Measurements from ENCODE around the gene CLMN.

CLMN gene, protein sequence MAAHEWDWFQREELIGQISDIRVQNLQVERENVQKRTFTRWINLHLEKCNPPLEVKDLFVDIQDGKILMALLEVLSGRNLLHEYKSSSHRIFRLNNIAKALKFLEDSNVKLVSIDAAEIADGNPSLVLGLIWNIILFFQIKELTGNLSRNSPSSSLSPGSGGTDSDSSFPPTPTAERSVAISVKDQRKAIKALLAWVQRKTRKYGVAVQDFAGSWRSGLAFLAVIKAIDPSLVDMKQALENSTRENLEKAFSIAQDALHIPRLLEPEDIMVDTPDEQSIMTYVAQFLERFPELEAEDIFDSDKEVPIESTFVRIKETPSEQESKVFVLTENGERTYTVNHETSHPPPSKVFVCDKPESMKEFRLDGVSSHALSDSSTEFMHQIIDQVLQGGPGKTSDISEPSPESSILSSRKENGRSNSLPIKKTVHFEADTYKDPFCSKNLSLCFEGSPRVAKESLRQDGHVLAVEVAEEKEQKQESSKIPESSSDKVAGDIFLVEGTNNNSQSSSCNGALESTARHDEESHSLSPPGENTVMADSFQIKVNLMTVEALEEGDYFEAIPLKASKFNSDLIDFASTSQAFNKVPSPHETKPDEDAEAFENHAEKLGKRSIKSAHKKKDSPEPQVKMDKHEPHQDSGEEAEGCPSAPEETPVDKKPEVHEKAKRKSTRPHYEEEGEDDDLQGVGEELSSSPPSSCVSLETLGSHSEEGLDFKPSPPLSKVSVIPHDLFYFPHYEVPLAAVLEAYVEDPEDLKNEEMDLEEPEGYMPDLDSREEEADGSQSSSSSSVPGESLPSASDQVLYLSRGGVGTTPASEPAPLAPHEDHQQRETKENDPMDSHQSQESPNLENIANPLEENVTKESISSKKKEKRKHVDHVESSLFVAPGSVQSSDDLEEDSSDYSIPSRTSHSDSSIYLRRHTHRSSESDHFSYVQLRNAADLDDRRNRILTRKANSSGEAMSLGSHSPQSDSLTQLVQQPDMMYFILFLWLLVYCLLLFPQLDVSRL

DNA sequence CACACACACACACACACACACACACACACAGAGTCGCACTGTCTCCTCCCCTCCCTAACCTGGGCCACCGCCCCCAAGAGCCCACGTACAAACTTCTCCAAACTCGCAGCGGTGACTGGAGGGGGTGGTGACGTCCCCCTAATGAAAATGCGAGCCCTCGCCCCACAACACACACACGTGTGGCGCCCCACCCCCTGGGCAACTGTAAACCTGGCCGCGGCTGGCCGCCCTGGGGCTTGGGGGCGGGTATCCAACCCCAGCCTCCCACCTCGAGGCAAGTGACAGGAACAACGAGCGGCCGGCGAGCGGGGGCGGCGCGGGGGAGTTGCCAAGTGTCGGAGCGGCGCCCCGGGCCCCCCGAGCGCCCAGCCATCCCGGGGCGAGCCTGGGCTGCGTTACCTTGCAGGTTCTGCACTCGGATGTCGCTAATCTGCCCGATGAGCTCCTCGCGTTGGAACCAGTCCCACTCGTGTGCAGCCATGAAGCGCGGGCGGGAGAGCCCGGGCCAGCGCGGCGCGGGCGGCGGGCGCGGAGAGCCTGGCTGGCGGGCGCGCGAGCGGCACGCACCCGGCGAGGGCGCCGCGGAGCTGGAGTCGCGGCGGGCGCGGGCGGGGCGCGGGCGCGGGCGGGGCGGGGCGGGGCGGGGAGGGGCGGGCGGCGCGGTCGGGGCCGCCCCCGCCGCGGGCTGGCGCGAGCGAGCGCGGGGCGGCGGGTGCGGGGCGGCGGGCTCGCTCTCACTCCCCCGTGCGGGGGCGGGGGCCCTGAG lies at the start of gene CLMN:
Gene CLMN, minus strand, starts transcription at position 597 of the 766 bp plus-strand sequence. Its CDS starts 116 bp downstream, at position 481.
- H3K36me3 ChIP-seq = no peaks in the 10 kb centered on the region
- intact Hi-C loops (cut with DNase I; ENCODE audit: low total_unique reads) = loop anchor here (10.0 kb wide), 2 partner anchors 165 to 195 kb away; partner anchors contain the start of genes DICER1 and SYNE3
- H3K4me1 ChIP-seq = peaks cover 0 to 42% (median 27%) of the 10 kb centered on the region in 4 donors
- H3K4me3 ChIP-seq = peak within 1 kb of the TSS; percentile 83 to 94
- peak within 1 kb of the TSS; percentile 74 to 81 for H3K27ac ChIP-seq
- no peaks in the 10 kb centered on the region for H3K9me3 ChIP-seq
- TF ChIP-seq, protein P1, sequence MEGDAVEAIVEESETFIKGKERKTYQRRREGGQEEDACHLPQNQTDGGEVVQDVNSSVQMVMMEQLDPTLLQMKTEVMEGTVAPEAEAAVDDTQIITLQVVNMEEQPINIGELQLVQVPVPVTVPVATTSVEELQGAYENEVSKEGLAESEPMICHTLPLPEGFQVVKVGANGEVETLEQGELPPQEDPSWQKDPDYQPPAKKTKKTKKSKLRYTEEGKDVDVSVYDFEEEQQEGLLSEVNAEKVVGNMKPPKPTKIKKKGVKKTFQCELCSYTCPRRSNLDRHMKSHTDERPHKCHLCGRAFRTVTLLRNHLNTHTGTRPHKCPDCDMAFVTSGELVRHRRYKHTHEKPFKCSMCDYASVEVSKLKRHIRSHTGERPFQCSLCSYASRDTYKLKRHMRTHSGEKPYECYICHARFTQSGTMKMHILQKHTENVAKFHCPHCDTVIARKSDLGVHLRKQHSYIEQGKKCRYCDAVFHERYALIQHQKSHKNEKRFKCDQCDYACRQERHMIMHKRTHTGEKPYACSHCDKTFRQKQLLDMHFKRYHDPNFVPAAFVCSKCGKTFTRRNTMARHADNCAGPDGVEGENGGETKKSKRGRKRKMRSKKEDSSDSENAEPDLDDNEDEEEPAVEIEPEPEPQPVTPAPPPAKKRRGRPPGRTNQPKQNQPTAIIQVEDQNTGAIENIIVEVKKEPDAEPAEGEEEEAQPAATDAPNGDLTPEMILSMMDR (IDR thresholded peaks at IDR 0.05) = no peak
- no peaks in the 10 kb centered on the region for H3K27me3 ChIP-seq
- DNase-seq = no peak

DNA sequence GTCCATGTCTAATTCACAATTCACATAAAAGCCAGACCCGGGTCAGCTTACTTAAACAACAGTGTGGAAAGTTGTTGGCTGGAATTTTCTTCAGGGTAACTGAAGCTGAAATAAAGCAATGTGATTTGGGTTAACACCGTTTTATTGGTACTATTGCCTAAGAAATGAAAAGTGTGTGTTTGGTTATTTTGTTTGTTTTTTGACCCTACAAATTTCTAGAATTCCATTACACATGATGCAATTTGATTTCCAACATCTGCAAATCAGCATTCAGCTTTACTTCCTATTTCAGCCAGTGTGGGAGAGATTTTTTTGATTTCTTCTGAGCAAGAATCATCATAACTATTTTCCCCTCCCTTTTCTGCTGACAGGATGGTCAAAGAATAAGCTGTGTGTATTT lies 45.7 kb upstream of the CLMN start:
- Histone ChIP-seq H3K27me3 (peaks cover 0 to 29% of the 10 kb centered on the region in 2 donors), H3K27ac (no peak overlapping the region), H3K36me3 (no peaks in the 10 kb centered on the region), H3K4me3 (no peak overlapping the region), H3K4me1 (peaks cover 0 to 2% (median 0%) of the 10 kb centered on the region in 4 donors), H3K9me3 (no peaks in the 10 kb centered on the region)
- DNase-seq = no peak
- TF ChIP-seq, protein P1 (IDR thresholded peaks at IDR 0.05) = no peak
- intact Hi-C loops (cut with DNase I; ENCODE audit: low total_unique reads) = no loop called here

DNA sequence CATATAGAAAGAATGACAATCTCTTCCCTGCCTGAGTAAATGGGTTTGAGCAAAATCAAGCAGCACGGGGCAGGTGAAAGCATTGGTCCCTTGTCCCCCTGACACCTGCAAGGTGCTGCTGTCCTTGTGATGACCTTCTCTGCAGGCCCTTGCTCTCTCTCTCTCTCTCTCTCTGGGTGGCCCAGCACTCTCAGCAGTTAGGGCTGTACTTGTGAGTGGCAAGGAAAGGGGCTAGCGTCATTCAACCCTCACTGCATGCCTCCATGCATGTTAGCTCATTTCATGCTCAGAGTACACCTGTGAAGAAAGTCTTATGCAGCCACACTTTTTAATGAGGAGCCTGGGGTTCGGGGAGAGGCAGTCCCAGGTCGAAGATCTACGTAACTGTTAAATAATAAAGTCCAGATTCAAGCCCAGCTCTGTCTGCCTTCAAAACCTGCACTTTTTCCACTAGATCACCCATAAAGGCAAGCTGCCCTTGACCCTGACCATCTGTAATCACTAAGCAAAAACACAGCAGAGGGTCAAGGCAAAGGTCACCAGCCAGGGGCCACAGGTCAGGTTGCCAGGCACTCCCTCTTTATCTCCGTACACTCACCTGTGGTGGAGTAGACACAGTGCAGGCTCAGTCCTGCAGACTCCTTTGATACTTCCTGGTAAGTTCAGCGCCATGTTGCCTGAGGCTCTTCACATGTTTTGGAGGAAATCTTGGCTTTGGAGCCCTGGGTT lies 44.9 kb upstream of the CLMN start:
- Histone ChIP-seq H3K27ac (no peak overlapping the region), H3K4me3 (no peak overlapping the region), H3K9me3 (no peaks in the 10 kb centered on the region), H3K4me1 (peaks cover 0 to 4% (median 0%) of the 10 kb centered on the region in 4 donors), H3K36me3 (no peaks in the 10 kb centered on the region), H3K27me3 (peaks cover 0 to 32% of the 10 kb centered on the region in 2 donors)
- DNase-seq = no peak
- TF ChIP-seq, protein P1 (IDR thresholded peaks at IDR 0.05) = no peak
- intact Hi-C loops (cut with DNase I; ENCODE audit: low total_unique reads) = no loop called here

DNA sequence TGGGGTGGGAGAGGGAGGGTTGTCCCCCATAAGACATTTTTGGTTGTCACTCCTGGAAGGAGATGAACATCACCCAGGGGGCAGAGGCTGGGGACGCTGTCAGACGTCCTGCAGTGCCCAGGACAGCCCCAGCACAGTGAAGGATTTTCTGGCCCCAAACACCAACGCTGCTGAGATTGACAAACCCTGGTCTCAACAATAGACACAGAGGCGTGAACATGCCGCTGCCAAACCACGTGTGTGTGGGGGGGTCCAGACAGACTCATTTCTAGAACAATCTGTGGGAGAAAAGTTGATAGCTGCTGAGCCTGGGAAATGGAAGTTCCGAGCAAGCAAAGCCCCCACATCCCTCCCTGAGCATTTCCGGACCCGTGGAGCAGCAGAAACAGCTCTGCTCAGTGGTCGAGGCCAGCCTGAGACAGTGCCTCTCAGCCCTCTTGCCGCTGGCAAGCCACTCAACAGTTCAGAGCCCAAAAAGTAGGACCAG lies 43.8 kb upstream of the CLMN start:
- Histone ChIP-seq H3K4me3 (no peak overlapping the region), H3K36me3 (no peaks in the 10 kb centered on the region), H3K9me3 (no peaks in the 10 kb centered on the region), H3K27me3 (peaks cover 0 to 32% of the 10 kb centered on the region in 2 donors), H3K4me1 (peaks cover 0 to 4% (median 0%) of the 10 kb centered on the region in 4 donors), H3K27ac (no peak overlapping the region)
- DNase-seq = no peak
- intact Hi-C loops (cut with DNase I; ENCODE audit: low total_unique reads) = no loop called here
- TF ChIP-seq, protein P1 (IDR thresholded peaks at IDR 0.05) = no peak

Data from tibial artery (tissue), 4 donors.